HPDE6-E6E7 (cell line): ENCODE data around the gene OBSCN.
"Not testable (repeated sequence)": the region's sequence is repeated elsewhere in the genome, so short reads cannot be mapped to it uniquely, and the experiment has no call there.

Source experiments
- DNase-seq: peaks from one replicate; pipeline ENCODE4 v3.0.0; 2011; ENCODE audit warnings: missing footprints; ENCODE audit errors: extremely low spot score

The OBSCN gene

GRCh38 chr1:228226956-228227791 is 19.3 kb downstream of the OBSCN start:
- no peak for DNase-seq

DNA sequence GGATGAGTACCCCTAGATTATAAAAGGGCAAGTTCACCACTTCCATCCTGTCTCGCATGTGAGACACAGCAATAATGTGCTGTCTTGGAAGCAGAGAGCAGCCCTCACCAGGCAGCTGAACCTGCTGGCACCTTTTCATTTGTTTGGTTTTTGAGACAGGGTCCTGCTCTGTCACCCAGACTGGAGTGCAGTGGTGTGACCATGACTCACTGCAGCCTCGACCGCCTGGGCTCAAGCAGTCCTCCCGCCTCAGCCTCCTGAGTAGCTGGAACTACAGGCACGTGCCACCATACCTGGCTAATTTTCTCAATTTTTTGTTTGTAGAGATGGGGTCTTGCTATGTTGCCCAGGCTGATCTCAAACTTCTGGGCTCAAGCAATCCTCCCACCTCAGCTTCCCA is 20.3 kb downstream of the OBSCN start:
- DNase-seq, result not testable (repeated sequence)

- DNase-seq, result peak; percentile 57
These were observed 20.8 kb downstream of the OBSCN start for GRCh38 chr1:228228601-228229074.

- no peak for DNase-seq
These were observed 23.3 kb downstream of the OBSCN start for GRCh38 chr1:228231189-228231588.

DNA sequence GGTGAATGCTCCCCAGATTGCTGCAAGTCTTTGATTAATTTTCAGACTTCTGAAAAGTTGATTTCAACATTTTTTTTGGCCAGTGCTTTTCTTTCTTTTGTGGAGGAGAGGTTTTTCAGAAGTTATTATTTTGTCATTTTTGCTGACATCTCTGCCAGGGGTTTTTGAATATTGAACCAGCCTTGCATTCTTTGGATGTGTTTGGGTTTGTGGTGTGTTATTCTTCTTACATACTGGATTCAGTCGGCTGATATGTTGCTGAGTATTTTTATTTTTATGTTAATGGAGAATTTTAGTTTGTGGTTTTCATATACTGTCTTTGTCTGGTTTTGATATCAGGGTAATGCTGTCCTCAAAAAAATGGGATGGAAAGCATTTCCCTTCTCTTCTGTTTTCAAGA is 25.3 kb downstream of the OBSCN start:
- DNase-seq, result no peak

GRCh38 chr1:228234921-228235320 is 27.1 kb downstream of the OBSCN start:
- DNase-seq, result no peak

DNA sequence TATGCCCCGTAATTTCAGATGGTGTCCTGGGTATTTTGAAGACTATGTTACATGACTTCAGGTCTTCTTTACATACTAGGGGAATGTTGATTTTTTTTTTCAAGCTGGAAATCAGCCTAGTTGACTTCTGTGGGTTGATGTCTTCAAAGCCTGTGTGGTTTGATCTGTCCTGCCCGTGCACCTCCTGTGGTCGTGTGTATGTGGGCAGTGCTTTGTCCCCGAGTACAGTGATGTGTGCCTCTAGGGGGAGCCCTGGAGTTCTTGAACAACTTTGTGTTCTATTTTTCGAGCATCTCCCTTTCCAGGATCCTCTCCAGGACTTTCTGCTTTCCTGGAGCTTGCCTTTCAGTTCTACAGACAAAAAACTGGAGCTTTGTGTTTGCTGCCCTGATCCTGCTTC is 28.9 kb downstream of the OBSCN start:
- no peak for DNase-seq

- no peak for DNase-seq
These were observed 30.2 kb downstream of the OBSCN start for GRCh38 chr1:228238007-228238406.

GRCh38 chr1:228238461-228238860 is 30.6 kb downstream of the OBSCN start:
- no peak for DNase-seq

DNA sequence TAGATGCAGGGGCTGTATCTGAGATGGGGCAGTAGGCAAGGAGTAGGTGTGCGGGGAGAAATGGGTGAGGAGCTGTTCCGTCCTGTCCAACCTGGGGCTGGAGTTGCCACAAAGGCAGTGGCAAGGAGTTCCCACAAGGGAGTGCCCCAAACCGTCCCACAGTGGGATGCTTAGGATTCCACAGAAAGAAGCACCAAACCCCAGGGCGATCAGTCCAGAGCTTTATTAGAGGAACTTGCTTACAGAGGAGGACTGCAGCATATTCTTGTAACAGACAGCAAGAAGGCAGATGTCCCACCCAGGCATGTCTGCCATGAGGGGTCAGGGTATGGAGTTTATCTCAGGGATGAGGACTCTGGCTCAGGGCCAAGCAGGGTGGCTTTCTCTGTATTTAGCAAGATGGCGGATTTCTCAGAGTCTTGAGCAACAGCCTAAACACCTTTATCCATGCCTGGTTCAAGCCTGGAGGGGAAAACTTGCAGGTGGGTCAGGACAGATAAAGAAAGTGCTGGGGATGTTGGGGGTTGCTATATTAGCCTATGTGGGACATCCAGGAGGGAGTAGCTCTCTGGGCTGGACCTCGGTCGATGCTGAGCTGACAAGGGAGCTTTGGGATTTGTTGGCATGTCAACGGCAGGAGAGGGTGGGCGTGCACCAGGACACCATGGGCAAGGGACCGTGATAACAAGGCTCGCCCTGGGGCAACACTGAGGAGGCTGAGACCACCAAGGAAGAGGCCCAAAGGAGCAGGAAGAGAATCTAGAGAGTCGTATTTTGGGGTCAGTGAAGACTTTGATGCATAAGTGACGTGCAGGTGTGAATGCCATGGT is 32.8 kb downstream of the OBSCN start:
- DNase-seq, result no peak

DNA sequence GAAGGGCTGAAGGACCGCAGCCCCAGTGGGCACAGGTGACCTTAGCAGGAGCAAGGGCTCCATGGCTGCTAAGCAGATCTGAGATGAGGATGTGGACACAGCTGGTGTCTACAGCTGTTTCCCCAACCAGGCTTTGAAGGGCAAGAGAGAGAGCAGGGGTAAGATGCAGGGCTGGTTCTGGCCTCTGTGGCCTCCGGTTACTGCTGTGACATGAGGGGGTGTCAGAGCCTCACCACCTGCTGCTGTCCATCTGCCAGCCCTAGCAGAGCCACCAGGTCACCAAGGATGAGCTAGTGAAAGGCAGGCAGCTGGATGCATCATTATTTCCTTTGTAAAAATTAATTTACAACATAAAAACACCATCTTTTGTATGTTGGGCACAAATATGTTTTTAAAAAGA is 33.4 kb downstream of the OBSCN start:
- no peak for DNase-seq

- DNase-seq, result no peak
These were observed 34.6 kb downstream of the OBSCN start for GRCh38 chr1:228242409-228242808.

- DNase-seq, result no peak
These were observed 35.2 kb downstream of the OBSCN start for GRCh38 chr1:228243093-228243492.

DNA sequence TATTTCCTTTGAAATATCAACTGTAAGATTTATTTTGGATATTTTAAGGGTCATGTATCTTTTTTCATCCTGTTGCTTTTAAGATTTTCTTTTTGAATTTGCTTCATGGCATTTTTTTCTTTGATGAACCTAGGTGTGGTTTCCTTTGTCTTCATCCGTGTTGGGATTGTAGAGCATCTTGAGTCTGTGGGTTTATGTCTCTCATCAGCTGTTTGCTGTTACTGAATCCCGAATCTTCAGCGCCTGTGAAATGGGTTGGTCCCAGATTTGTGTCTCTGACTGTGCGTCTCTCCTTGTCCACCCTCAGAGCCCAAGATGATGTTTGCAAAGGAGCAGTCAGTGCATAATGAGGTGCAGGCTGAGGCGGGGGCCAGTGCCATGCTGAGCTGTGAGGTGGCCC is 36.1 kb downstream of the OBSCN start:
- not testable (repeated sequence) for DNase-seq

DNA sequence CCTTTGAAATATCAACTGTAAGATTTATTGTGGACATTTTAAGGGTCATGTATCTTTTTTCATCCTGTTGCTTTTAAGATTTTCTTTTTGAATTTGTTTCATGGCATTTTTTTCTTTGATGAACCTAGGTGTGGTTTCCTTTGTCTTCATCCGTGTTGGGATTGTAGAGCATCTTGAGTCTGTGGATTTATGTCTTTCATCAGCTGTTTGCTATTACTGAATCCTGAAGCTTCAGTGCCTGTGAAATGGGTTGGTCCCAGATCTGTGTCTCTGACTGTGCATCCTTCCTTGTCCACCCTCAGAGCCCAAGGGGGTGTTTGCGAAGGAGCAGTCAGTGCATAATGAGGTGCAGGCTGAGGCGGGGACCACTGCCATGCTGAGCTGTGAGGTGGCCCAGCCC is 37.3 kb downstream of the OBSCN start:
- DNase-seq, result no peak

- DNase-seq, result no peak
These were observed 38.5 kb downstream of the OBSCN start for GRCh38 chr1:228246216-228246900.

- no peak for DNase-seq
These were observed 41.9 kb downstream of the OBSCN start for GRCh38 chr1:228249513-228250305.

DNA sequence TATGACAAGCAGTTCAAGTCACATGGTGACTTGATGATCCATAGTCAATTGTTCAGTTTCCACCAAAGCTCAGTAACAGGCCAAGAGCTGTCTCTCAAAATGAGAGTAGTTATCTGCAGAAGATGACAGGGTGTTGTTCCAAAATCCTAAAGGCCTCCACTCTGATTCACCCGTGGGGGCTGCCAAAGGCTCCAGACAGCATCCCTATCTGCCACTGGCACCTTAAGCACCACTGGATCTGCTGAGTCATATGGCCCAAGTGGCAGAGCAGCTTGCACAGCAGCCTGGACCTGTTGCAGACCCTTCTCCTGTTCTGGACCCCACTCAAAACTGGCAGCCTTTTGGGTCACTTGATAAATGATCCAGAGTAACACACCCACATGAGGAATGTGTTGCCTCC is 44.6 kb downstream of the OBSCN start:
- not testable (repeated sequence) for DNase-seq

DNA sequence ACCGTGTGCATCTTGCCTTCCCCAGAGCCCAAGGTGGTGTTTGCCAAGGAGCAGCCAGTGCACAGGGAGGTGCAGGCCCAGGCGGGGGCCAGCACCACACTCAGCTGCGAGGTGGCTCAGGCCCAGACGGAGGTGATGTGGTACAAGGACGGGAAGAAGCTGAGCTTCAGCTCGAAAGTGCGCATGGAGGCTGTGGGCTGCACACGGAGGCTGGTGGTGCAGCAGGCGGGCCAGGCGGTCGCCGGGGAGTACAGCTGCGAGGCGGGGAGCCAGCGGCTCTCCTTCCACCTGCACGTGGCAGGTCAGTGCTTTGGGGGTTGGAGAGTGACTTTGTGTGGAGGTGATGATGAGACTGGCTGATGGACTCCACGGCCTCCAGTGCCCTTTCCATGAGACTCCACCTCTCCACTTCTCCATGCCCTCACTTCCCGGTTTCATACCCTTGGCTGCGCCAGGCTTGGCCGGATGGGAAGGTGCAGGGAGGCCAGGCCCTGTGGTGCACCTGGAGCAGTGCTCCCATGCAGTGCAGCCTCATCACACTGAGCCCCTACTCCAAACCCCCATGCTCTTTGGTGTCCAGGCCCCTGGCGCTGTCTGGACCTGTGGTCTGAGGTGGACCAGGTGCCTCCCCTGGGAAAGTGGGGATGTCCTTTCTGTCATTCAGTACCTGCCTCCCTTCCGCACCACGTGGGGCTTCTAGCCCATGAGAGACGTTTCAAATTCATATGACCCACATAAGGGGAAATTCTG is 49.0 kb downstream of the OBSCN start:
- DNase-seq, result no peak

- no peak for DNase-seq
These were observed 50.6 kb downstream of the OBSCN start for GRCh38 chr1:228258486-228258885.
